BLaER1 (cell line): ENCODE data around the gene CFAP410.

Source experiments
- H3K27ac ChIP-seq: shearing (Covaris generic); formaldehyde crosslinking; 2 replicates; pipeline ENCODE4 v1.8.1; 2022
- H3K27me3 ChIP-seq: shearing (Covaris generic); formaldehyde crosslinking; 2 replicates; pipeline ENCODE4 v1.8.1; 2022
- H3K36me3 ChIP-seq: shearing (Covaris generic); formaldehyde crosslinking; 2 replicates; pipeline ENCODE4 v1.8.1; 2022
- H3K4me1 ChIP-seq: shearing (Covaris generic); formaldehyde crosslinking; 2 replicates; pipeline ENCODE4 v1.8.1; 2022
- H3K4me2 ChIP-seq: shearing (Covaris generic); formaldehyde crosslinking; 2 replicates; pipeline ENCODE4 v1.8.1; 2022
- H3K4me3 ChIP-seq: shearing (Covaris generic); formaldehyde crosslinking; 2 replicates; pipeline ENCODE4 v1.8.1; 2022
- H3K9ac ChIP-seq: shearing (Covaris generic); formaldehyde crosslinking; 2 replicates; pipeline ENCODE4 v1.8.1; 2022
- H3K9me3 ChIP-seq: shearing (Covaris generic); formaldehyde crosslinking; 2 replicates; pipeline ENCODE4 v1.8.1; 2022
- H4K20me1 ChIP-seq: shearing (Covaris generic); formaldehyde crosslinking; 2 replicates; pipeline ENCODE4 v1.8.1; 2022
- Cebpa-rat ChIP-seq: shearing (Covaris generic); IDR thresholded peaks from 2 replicates; pipeline ENCODE4 v1.8.1; 2022

The CFAP410 gene

GRCh38 chr21:44295646-44296045 lies 43.5 kb downstream of the CFAP410 start:
- Histone ChIP-seq H4K20me1 (peaks cover 2% of the 10 kb centered on the region), H3K4me1 (peaks cover 67% of the 10 kb centered on the region), H3K4me2 (peak overlapping the region; percentile 78), H3K36me3 (no peaks in the 10 kb centered on the region), H3K4me3 (no peak overlapping the region), H3K9me3 (no peaks in the 10 kb centered on the region), H3K27me3 (no peaks in the 10 kb centered on the region), H3K9ac (peak overlapping the region; percentile 42), H3K27ac (peak overlapping the region; percentile 65)
- TF ChIP-seq Cebpa-rat, result no peak

GRCh38 chr21:44295163-44295573 lies 44.0 kb downstream of the CFAP410 start:
- Histone ChIP-seq H3K4me3 (no peak overlapping the region), H4K20me1 (no peaks in the 10 kb centered on the region), H3K9ac (peak overlapping the region; percentile 42), H3K4me1 (peaks cover 67% of the 10 kb centered on the region), H3K4me2 (peak overlapping the region; percentile 78), H3K9me3 (no peaks in the 10 kb centered on the region), H3K27me3 (no peaks in the 10 kb centered on the region), H3K27ac (peak overlapping the region; percentile 65), H3K36me3 (no peaks in the 10 kb centered on the region)
- TF ChIP-seq Cebpa-rat, result no peak

DNA sequence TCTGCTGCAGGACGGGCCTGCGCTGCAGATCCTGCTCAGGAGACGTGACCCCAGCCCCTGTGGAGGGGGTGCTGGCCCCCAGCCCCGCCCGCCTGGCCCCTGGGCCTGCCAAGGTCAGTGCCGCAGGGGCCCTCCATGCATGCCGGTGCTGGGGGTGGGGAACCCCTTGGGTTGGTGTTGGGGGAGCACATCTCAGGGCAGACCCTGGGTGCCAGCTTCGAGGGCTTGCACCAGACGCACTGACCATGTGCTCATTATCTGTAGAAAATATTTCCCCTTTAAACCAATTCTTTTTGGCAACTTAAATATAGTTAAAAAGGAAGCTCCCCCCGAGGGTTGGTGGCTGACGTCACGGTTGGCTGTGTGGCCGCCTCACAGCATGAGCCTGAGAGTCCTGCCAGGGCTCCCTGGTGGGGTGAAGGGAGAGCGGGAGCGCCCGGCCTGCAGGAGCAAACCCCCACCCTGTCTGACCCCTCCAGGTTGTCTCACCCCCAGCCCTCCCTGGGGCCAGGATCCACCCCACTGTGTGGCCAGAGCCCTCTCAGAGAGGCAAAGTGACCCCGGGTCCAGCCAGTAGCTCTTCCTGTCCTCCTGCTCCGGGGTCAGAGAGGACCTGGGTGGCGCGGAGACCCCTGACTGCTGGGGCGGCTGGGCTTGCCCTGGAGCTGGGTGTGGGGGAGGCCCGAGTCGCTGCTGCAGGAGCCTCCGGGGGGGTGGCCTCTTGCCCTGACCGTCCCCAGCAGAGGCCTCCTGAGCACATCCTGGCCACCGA lies 44.6 kb downstream of the CFAP410 start:
- TF ChIP-seq Cebpa-rat, result no peak
- Histone ChIP-seq H3K4me2 (peak overlapping the region; percentile 78), H3K9ac (peak overlapping the region; percentile 42), H3K27ac (peak overlapping the region; percentile 65), H3K9me3 (no peaks in the 10 kb centered on the region), H3K4me1 (peaks cover 67% of the 10 kb centered on the region), H3K4me3 (no peak overlapping the region), H3K27me3 (no peaks in the 10 kb centered on the region), H3K36me3 (no peaks in the 10 kb centered on the region), H4K20me1 (no peaks in the 10 kb centered on the region)

- no peak overlapping the region for H3K27ac ChIP-seq
- H3K4me1 ChIP-seq, result peaks cover 60% of the 10 kb centered on the region
- no peak overlapping the region; the same call in 1 of the 2 replicates for H3K4me2 ChIP-seq
- no peaks in the 10 kb centered on the region for H3K36me3 ChIP-seq
- H3K27me3 ChIP-seq, result no peaks in the 10 kb centered on the region
- no peak overlapping the region for H3K4me3 ChIP-seq
- TF ChIP-seq Cebpa-rat, result no peak
- H3K9me3 ChIP-seq, result no peaks in the 10 kb centered on the region
- no peak overlapping the region for H3K9ac ChIP-seq
- H4K20me1 ChIP-seq, result no peaks in the 10 kb centered on the region
These were observed 45.5 kb downstream of the CFAP410 start for GRCh38 chr21:44293551-44294231.

DNA sequence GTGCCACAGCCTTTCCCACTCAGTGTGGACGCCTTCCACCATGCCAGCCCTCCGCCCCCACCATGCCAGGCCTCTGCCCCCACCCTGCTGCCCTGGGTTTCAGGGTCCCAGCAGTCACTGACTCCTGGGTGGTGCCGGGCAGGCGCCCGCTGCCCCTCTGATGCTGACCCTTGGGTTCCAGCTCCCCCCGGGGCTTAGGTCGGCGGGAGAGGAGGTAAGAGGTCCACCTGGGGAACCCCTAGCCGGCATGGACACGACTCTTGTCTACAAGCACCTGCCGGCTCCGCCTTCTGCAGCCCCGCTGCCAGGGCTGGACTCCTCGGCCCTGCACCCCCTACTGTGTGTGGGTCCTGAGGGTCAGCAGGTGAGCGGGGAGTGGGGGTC lies 46.4 kb downstream of the CFAP410 start:
- Histone ChIP-seq H3K9me3 (no peaks in the 10 kb centered on the region), H3K4me1 (peaks cover 52% of the 10 kb centered on the region), H3K27ac (no peak overlapping the region), H3K36me3 (no peaks in the 10 kb centered on the region), H4K20me1 (no peaks in the 10 kb centered on the region), H3K4me2 (no peak overlapping the region), H3K27me3 (no peaks in the 10 kb centered on the region), H3K4me3 (no peak overlapping the region), H3K9ac (no peak overlapping the region)
- TF ChIP-seq Cebpa-rat, result no peak

DNA sequence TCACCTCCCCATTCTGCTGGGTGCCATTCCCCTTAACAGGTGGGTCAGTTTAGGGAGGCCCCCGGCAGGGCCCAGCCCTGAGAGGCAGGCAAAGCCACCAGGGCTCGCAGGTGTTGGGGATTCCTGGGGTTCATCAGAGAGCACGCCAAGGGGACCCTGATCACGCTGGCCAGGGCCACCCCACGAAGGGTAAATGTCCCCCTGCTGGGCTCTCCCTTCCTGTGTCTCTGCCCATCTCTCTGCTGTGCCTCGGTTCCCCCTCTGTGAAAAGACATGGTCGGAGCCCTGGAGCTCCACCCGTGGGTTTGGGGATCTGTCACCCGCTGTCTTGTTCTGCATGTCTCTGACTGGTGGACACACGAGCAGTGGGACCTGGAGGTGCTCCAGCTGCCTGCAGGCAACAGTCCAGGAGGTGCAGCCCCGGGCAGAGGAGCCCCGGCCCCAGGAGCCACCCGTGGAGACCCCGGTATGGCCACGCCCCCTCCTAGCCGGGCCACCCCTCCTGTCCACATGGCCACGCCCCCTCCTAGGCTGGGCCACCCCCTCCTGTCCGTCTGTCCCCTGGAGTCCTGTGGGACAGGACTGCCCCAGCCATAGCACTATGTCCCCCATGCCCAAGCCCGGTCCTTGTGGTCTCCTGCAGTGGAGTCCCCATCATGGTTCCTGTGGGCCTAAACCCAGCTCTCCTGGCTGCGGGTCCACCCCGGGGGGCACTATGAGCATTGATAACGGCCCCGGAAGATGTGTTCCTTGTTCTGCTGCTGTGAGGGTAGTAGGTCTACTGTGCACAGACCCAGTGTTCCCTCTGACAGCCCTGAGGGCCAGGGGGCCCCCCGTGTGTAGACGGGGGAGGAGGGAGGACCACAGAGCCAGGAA lies 47.0 kb downstream of the CFAP410 start:
- H3K9ac ChIP-seq, result no peak overlapping the region
- no peaks in the 10 kb centered on the region for H3K27me3 ChIP-seq
- no peaks in the 10 kb centered on the region for H4K20me1 ChIP-seq
- no peaks in the 10 kb centered on the region for H3K36me3 ChIP-seq
- no peak for TF ChIP-seq Cebpa-rat
- no peak overlapping the region for H3K4me2 ChIP-seq
- H3K27ac ChIP-seq, result no peak overlapping the region
- peaks cover 52% of the 10 kb centered on the region for H3K4me1 ChIP-seq
- no peak overlapping the region for H3K4me3 ChIP-seq
- H3K9me3 ChIP-seq, result no peaks in the 10 kb centered on the region

- H3K4me3 ChIP-seq, result no peak overlapping the region
- H3K9ac ChIP-seq, result no peak overlapping the region
- no peaks in the 10 kb centered on the region for H4K20me1 ChIP-seq
- no peak overlapping the region for H3K27ac ChIP-seq
- no peaks in the 10 kb centered on the region for H3K27me3 ChIP-seq
- no peak for TF ChIP-seq Cebpa-rat
- H3K36me3 ChIP-seq, result no peaks in the 10 kb centered on the region
- H3K4me2 ChIP-seq, result no peak overlapping the region
- H3K9me3 ChIP-seq, result no peaks in the 10 kb centered on the region
- H3K4me1 ChIP-seq, result peaks cover 52% of the 10 kb centered on the region
These were observed 47.9 kb downstream of the CFAP410 start for GRCh38 chr21:44291078-44291935.

DNA sequence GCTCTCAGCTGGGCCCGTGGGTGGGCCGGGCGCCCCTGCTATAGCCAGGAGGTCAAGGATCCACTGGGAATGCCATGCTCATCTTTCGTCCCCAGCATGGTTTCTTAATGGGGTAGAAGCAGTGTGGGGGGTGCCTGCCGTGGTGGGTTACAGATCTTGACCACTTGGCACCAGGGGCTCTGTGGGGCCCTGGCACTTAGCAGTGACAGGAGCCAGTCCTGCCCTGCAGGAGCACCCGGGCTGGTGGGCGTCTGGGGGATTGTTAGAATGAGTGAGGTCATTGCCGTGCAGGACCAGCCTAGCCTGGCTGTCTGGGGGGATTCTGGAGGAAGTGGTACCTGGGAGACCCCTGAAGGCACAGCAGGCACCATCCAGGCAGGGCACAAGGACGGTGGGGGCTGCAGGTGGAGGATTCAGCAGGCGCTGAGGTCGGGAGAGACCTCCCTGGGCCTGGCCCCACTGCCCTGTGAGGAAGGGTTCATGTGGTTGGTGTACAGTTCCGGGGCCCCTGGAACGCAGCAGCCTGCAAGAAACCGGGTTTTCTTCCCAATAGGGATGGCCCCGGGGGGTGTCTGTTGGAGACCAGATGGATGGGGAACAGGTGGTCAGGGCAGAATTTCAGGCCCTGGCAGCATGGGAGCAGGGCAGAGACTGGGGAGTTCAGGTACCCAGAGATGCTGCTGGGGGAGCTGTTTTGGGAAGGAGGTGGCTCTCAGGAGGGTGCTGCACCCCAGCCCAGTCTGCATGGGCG lies 48.7 kb downstream of the CFAP410 start:
- no peak overlapping the region for H3K27ac ChIP-seq
- peaks cover 47% of the 10 kb centered on the region for H3K4me1 ChIP-seq
- H3K9me3 ChIP-seq, result no peaks in the 10 kb centered on the region

More for the DNA sequence above, 48.7 kb downstream of the CFAP410 start:
- no peak for TF ChIP-seq Cebpa-rat
- Histone ChIP-seq H3K4me3 (no peak overlapping the region), H3K9ac (no peak overlapping the region), H3K27me3 (no peaks in the 10 kb centered on the region), H3K36me3 (no peaks in the 10 kb centered on the region), H4K20me1 (no peaks in the 10 kb centered on the region), H3K4me2 (no peak overlapping the region)
